Measurements from ENCODE around the gene PTGES.
A peak's percentile ranks its signal among the peaks of the same experiment; 100 is the strongest.
"Not testable (repeated sequence)": the region's sequence is repeated elsewhere in the genome, so short reads cannot be mapped to it uniquely, and the experiment has no call there.

The PTGES gene

DNA sequence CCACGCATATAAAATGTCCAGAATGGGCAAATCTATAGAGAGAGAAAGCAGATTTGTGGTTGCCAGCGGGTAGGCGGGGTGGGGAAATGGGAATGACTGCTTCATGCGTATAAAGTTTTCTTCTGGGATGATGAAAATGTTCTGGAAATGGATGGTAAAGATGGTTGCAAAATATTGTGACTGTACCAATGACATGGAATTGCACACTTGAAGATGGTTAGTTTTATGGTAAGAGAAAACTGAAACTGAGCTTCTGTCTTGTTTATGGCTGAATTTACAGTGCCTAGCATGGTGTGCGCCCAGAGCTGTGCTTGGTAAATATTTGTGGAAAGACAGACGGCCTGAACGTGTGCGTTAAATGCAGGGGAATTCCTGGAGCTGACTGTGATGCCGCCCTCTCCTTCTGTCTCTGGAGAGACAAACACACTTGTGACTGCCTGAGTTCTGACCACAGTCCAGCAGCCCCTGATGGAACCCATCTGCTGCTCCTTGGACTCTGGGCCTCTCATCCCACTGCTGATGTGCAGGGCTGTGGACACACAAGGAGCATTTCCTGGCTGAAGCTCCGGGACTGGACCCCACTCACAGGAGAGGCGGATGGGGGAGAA, 8.6 kb upstream of the PTGES start:
- TF ChIP-seq SPI1 (IDR thresholded peaks at IDR 0.05; ENCODE audit: low read depth, low read length) (no peak), PAX5 (IDR thresholded peaks at IDR 0.05; ENCODE audit: insufficient read depth, low read length, severe bottlenecking) (no peak), POLR2A (IDR thresholded peaks at IDR 0.05; ENCODE audit: low read depth, low read length) (no peak), POLR2AphosphoS5 (IDR thresholded peaks at IDR 0.05; ENCODE audit: low read depth, low read length) (no peak), TAF1 (IDR thresholded peaks at IDR 0.05; ENCODE audit: low read depth, low read length) (no peak), POU2F2 (IDR thresholded peaks at IDR 0.05; ENCODE audit: low read depth, low read length) (no peak)
- FAIRE-seq (no peak), DNase-seq (ENCODE audit: insufficient read length, low spot score) (no peak)

GRCh38 chr9:129760784-129761183, 7.9 kb upstream of the PTGES start:
- not testable (repeated sequence) for DNase-seq (ENCODE audit: insufficient read length, low spot score); FAIRE-seq

GRCh38 chr9:129759804-129760502, 7.1 kb upstream of the PTGES start:
- no peak for FAIRE-seq
- TF ChIP-seq POLR2AphosphoS5 (IDR thresholded peaks at IDR 0.05; ENCODE audit: low read depth, low read length): no peak
- TF ChIP-seq POLR2A (IDR thresholded peaks at IDR 0.05; ENCODE audit: low read depth, low read length): no peak
- no peak for TF ChIP-seq SPI1 (IDR thresholded peaks at IDR 0.05; ENCODE audit: low read depth, low read length)
- no peak for TF ChIP-seq PAX5 (IDR thresholded peaks at IDR 0.05; ENCODE audit: insufficient read depth, low read length, severe bottlenecking)
- no peak for TF ChIP-seq POU2F2 (IDR thresholded peaks at IDR 0.05; ENCODE audit: low read depth, low read length)
- TF ChIP-seq TAF1 (IDR thresholded peaks at IDR 0.05; ENCODE audit: low read depth, low read length): no peak
- DNase-seq (ENCODE audit: insufficient read length, low spot score): no peak

DNA sequence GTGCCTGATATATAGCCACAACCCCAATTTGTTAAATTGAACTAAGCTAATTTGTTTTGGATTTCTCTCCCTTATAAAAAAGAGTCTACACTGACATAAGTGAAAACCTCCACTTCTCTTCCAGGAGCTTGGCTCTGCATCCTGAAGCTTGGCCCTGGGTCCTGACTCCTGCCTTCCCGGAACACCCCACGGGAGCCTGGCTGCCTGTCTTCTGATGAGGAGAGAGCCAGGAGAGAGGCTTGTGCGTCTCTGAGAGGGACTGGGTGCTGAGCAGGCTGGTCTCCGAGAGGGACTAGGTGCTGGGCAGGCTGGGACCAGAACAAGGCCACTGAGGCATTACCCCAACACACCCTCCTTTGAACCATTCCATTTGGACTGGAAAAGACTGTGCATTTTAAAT, 6.5 kb upstream of the PTGES start:
- DNase-seq (ENCODE audit: insufficient read length, low spot score) (no peak), FAIRE-seq (no peak)
- TF ChIP-seq POU2F2 (IDR thresholded peaks at IDR 0.05; ENCODE audit: low read depth, low read length) (no peak), PAX5 (IDR thresholded peaks at IDR 0.05; ENCODE audit: insufficient read depth, low read length, severe bottlenecking) (no peak), SPI1 (IDR thresholded peaks at IDR 0.05; ENCODE audit: low read depth, low read length) (no peak), TAF1 (IDR thresholded peaks at IDR 0.05; ENCODE audit: low read depth, low read length) (no peak), POLR2AphosphoS5 (IDR thresholded peaks at IDR 0.05; ENCODE audit: low read depth, low read length) (no peak), POLR2A (IDR thresholded peaks at IDR 0.05; ENCODE audit: low read depth, low read length) (no peak)

DNA sequence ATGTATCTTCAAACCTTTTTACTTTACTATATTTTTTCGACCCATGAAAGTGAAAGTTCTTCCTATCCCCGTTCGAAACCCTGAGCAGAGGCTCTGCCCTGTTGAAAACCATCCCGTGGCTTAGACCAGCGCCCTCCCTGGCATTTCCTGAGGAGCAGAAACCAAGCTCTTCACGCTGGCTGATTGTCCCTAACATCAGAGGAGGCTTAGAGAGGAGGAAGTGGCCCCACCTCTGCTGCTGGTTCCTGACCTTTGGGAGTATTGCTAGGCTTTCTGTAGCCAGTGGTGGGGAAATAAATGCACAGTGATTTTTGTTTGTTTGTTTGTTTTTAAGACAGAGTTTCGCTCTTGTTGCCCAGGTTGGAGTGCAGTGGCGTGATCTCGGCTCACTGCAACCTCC, 4.2 kb upstream of the PTGES start:
- no peak for DNase-seq (ENCODE audit: insufficient read length, low spot score)
- no peak for FAIRE-seq

GRCh38 chr9:129756191-129756590, 3.3 kb upstream of the PTGES start:
- FAIRE-seq: no peak
- no peak for DNase-seq (ENCODE audit: insufficient read length, low spot score)
- TF ChIP-seq SPI1 (IDR thresholded peaks at IDR 0.05; ENCODE audit: low read depth, low read length) (no peak), POLR2AphosphoS5 (IDR thresholded peaks at IDR 0.05; ENCODE audit: low read depth, low read length) (no peak), PAX5 (IDR thresholded peaks at IDR 0.05; ENCODE audit: insufficient read depth, low read length, severe bottlenecking) (no peak), POU2F2 (IDR thresholded peaks at IDR 0.05; ENCODE audit: low read depth, low read length) (no peak), POLR2A (IDR thresholded peaks at IDR 0.05; ENCODE audit: low read depth, low read length) (no peak), TAF1 (IDR thresholded peaks at IDR 0.05; ENCODE audit: low read depth, low read length) (no peak)

More for the DNA sequence above, 4.2 kb upstream of the PTGES start:
- TF ChIP-seq POLR2A (IDR thresholded peaks at IDR 0.05; ENCODE audit: low read depth, low read length) (no peak), SPI1 (IDR thresholded peaks at IDR 0.05; ENCODE audit: low read depth, low read length) (peak; percentile 42), POLR2AphosphoS5 (IDR thresholded peaks at IDR 0.05; ENCODE audit: low read depth, low read length) (no peak)

- DNase-seq (ENCODE audit: insufficient read length, low spot score): no peak
- no peak for FAIRE-seq
- TF ChIP-seq POU2F2 (IDR thresholded peaks at IDR 0.05; ENCODE audit: low read depth, low read length) (no peak), POLR2AphosphoS5 (IDR thresholded peaks at IDR 0.05; ENCODE audit: low read depth, low read length) (no peak), TAF1 (IDR thresholded peaks at IDR 0.05; ENCODE audit: low read depth, low read length) (no peak), PAX5 (IDR thresholded peaks at IDR 0.05; ENCODE audit: insufficient read depth, low read length, severe bottlenecking) (no peak), SPI1 (IDR thresholded peaks at IDR 0.05; ENCODE audit: low read depth, low read length) (no peak), POLR2A (IDR thresholded peaks at IDR 0.05; ENCODE audit: low read depth, low read length) (no peak)
Measured at GRCh38 chr9:129755151-129755550, 2.3 kb upstream of the PTGES start.

GRCh38 chr9:129751841-129752801, 721 bp downstream of the PTGES start:
- no peak for DNase-seq (ENCODE audit: insufficient read length, low spot score)
- FAIRE-seq: no peak
- no peak for TF ChIP-seq POLR2AphosphoS5 (IDR thresholded peaks at IDR 0.05; ENCODE audit: low read depth, low read length)

DNA sequence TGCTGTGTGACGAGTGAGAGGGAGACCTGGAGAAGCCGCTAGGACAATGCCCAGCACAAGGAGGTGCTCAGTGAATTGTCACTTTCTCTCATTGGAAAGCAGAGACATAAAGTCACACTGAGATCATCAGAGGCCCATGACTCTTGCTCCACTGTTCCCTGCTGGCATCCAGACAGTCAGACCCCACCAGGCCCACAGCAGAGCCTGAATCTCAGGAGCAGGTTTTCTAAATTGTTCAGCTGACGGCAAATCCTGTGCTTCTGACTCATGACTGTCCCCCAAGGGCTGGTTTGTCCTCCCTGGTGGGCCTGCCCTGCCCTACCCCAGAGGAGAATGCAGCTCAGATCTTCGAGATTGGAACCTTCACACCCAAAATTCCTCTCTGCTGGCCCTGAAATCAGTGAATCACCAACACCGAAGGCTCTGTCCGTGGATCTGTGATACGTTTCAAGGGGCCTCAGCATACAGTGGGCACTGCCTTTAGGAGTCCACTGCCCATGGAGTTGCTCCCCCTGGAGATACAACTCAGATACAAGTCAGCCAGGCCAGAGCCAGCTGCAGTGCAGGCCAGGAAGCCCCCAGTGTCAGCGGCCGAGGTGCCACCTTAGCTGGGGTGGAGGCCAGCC, 2.7 kb downstream of the PTGES start:
- DNase-seq (ENCODE audit: insufficient read length, low spot score) (no peak), FAIRE-seq (no peak)
- TF ChIP-seq POLR2AphosphoS5 (IDR thresholded peaks at IDR 0.05; ENCODE audit: low read depth, low read length): no peak
- TF ChIP-seq SPI1 (IDR thresholded peaks at IDR 0.05; ENCODE audit: low read depth, low read length): no peak
- TF ChIP-seq POU2F2 (IDR thresholded peaks at IDR 0.05; ENCODE audit: low read depth, low read length): no peak
- no peak for TF ChIP-seq TAF1 (IDR thresholded peaks at IDR 0.05; ENCODE audit: low read depth, low read length)
- TF ChIP-seq PAX5 (IDR thresholded peaks at IDR 0.05; ENCODE audit: insufficient read depth, low read length, severe bottlenecking): no peak
- no peak for TF ChIP-seq POLR2A (IDR thresholded peaks at IDR 0.05; ENCODE audit: low read depth, low read length)

All from GM12891 (cell line).